Astrocyte (in vitro differentiated cells and primary cell): ENCODE data around the gene CTIF. TPM values are rescaled to one million over a fixed set of nuclear protein-coding genes. Genes with fewer than 3 reads are reported as not detected.

Source experiments
- DNase-seq: peaks from one replicate; pipeline ENCODE4 v3.0.0-alpha.2; 2010; ENCODE audit warnings: low read depth
- FAIRE-seq: peaks from 2 replicates; lab custom pipeline; 2011; peaks lifted over from hg19 to GRCh38; lab: Jason Lieb, UNC
- H2AFZ ChIP-seq: 2 replicates; pipeline ENCODE4 v1.6.0; 2012; ENCODE audit warnings: low read depth, low read length, inconsistent platforms
- H3K27ac ChIP-seq: 2 replicates; pipeline ENCODE4 v1.5.1; 2011; ENCODE audit warnings: low read depth, low read length, inconsistent platforms
- H3K27me3 ChIP-seq: 2 replicates; pipeline ENCODE4 v1.6.0; 2011; ENCODE audit warnings: low read length, inconsistent platforms; ENCODE audit not compliant: insufficient read depth
- H3K36me3 ChIP-seq: 2 replicates; pipeline ENCODE4 v1.5.1; 2011; ENCODE audit warnings: low read length, inconsistent platforms; ENCODE audit not compliant: insufficient read depth
- H3K4me1 ChIP-seq: 2 replicates; pipeline ENCODE4 v1.5.1; 2011; ENCODE audit warnings: low read length, inconsistent platforms; ENCODE audit not compliant: insufficient read depth
- H3K4me2 ChIP-seq: 2 replicates; pipeline ENCODE4 v1.6.0; 2012; ENCODE audit warnings: low read length, inconsistent platforms
- H3K4me3 ChIP-seq: 2 replicates; pipeline ENCODE4 v1.5.1; 2011; ENCODE audit warnings: low read depth, mild to moderate bottlenecking, low read length, inconsistent platforms; ENCODE audit not compliant: insufficient read depth
- H3K79me2 ChIP-seq: 2 replicates; pipeline ENCODE4 v1.6.0; 2012; ENCODE audit warnings: mild to moderate bottlenecking, low read length, inconsistent platforms; ENCODE audit not compliant: insufficient read depth
- H3K9ac ChIP-seq: 2 replicates; pipeline ENCODE4 v1.6.0; 2012; ENCODE audit warnings: mild to moderate bottlenecking, low read length, inconsistent platforms
- H3K9me3 ChIP-seq: 2 replicates; pipeline ENCODE4 v1.5.1; 2012; ENCODE audit warnings: low read depth, mild to moderate bottlenecking, low read length, inconsistent platforms; ENCODE audit not compliant: insufficient read depth
- H4K20me1 ChIP-seq: 2 replicates; pipeline ENCODE4 v1.6.0; 2012; ENCODE audit warnings: low read length, inconsistent platforms; ENCODE audit not compliant: insufficient read depth
- H3K27ac Mint-ChIP-seq: one replicate; pipeline ENCODE4 v1.8.0; 2021; ENCODE audit warnings: mild to moderate bottlenecking, mixed read lengths; ENCODE audit not compliant: unreplicated experiment
- H3K27me3 Mint-ChIP-seq: one replicate; pipeline ENCODE4 v1.8.0; 2021; ENCODE audit warnings: low read depth, mixed read lengths; ENCODE audit not compliant: unreplicated experiment
- H3K36me3 Mint-ChIP-seq: one replicate; pipeline ENCODE4 v1.8.0; 2021; ENCODE audit warnings: low read depth, mixed read lengths; ENCODE audit not compliant: unreplicated experiment
- H3K4me1 Mint-ChIP-seq: one replicate; pipeline ENCODE4 v1.8.0; 2021; ENCODE audit warnings: low read depth, mixed read lengths; ENCODE audit not compliant: unreplicated experiment
- H3K4me3 Mint-ChIP-seq: one replicate; pipeline ENCODE4 v1.8.0; 2021; ENCODE audit warnings: mild to moderate bottlenecking, moderate library complexity, mixed read lengths; ENCODE audit not compliant: unreplicated experiment
- H3K9me3 Mint-ChIP-seq: one replicate; pipeline ENCODE4 v1.8.0; 2021; ENCODE audit warnings: mild to moderate bottlenecking, mixed read lengths; ENCODE audit not compliant: unreplicated experiment
- CTCF ChIP-seq: IDR thresholded peaks from 2 replicates; pipeline ENCODE4 v1.5.1; 2011; ENCODE audit warnings: low read depth, mild to moderate bottlenecking, inconsistent platforms, low read length, moderate library complexity; ENCODE audit not compliant: insufficient read depth
- EZH2 ChIP-seq: IDR thresholded peaks from 2 replicates; pipeline ENCODE4 v1.6.1; 2012; ENCODE audit warnings: mild to moderate bottlenecking, low read length, inconsistent platforms; ENCODE audit not compliant: insufficient read depth
- microRNA-seq: library from miRNA; unstranded; fragments of <30 nt; microRNA quantifications from one replicate; pipeline ENCODE4 v1.2.0, GENCODE V29; 2020
- total RNA-seq: library from RNA; stranded (reverse); gene quantifications from 2 replicates; pipeline ENCODE4 v1.2.1, GENCODE V29; 2021

CTIF gene
- total RNA-seq, 1 donor from 2014 or later, result 101 TPM

GRCh38 chr18:48910972-48911545, 372.2 kb downstream of the CTIF start:
- Histone ChIP-seq H3K4me2 (no peak overlapping the region), H4K20me1 (no peaks in the 10 kb centered on the region), H3K4me3 (no peak overlapping the region), H3K9ac (no peak overlapping the region), H3K27me3 (no peaks in the 10 kb centered on the region), H3K9me3 (no peaks in the 10 kb centered on the region), H2AFZ (no peak overlapping the region), H3K4me1 (peaks cover 9% of the 10 kb centered on the region), H3K79me2 (no peaks in the 10 kb centered on the region), H3K27ac (no peak overlapping the region), H3K36me3 (no peaks in the 10 kb centered on the region)
- H3K36me3 Mint-ChIP-seq, result no peaks in the 10 kb centered on the region
- no peak for DNase-seq
- peaks cover 3% of the 10 kb centered on the region for H3K9me3 Mint-ChIP-seq
- no peak for TF ChIP-seq EZH2
- TF ChIP-seq CTCF, result no peak
- H3K4me1 Mint-ChIP-seq, result peaks cover 6% of the 10 kb centered on the region
- no peak for FAIRE-seq
- no peak overlapping the region for H3K27ac Mint-ChIP-seq
- no peaks in the 10 kb centered on the region for H3K27me3 Mint-ChIP-seq
- H3K4me3 Mint-ChIP-seq, result no peak overlapping the region

Small RNAs within 50 kb of the gene (microRNA-seq; reads per million reads assigned to microRNA genes)
- 6.8 reads per million, percentile 28 among the genes with 10 or more reads in this experiment for gene MIR4743

Other genes starting within 250 kb of the CTIF start
- gene ZBTB7C, start 129.6 kb upstream of the CTIF start, total RNA-seq, result 1.0 and 1.4 TPM in 2 replicates